GM12878 (cell line): ENCODE results near the gene SNRNP25. TPM values are rescaled to one million over a fixed set of nuclear protein-coding genes. Genes with fewer than 3 reads are reported as not detected.

Experiments used
- ATAC-seq: fragments of 200-7000 bp; cut with Tn5 transposase; 3 replicates; pipeline ENCODE4 v1.9.1; 2020; ENCODE audit warnings: mild to moderate bottlenecking, moderate library complexity
- BruUV-seq: library from RNA; stranded (reverse); fragments of 400-500 nt; replicated peaks from 2 replicates; lab custom pipeline; 2021; lab: Mats Ljungman, UMichigan
- CTCF ChIA-PET: fragments of 300-600 bp; sonication (Branson Sonifier 250); formaldehyde crosslinking; extraction: SDS; loops from one replicate; lab custom pipeline; 2021; ENCODE audit warnings: inconsistent platforms; lab: Yijun Ruan, JAX
- POLR2A ChIA-PET: fragments of 350-600 bp; formaldehyde crosslinking; extraction: SDS; loops from one replicate; lab custom pipeline; 2021; ENCODE audit warnings: inconsistent platforms; lab: Charles Lee
- RAD21 ChIA-PET: fragments of 300-600 bp; sonication (Branson Sonifier 250); formaldehyde crosslinking; loops from one replicate; lab custom pipeline; 2023; ENCODE audit warnings: antibody characterized with exemption; ENCODE audit not compliant: unreplicated experiment; lab: Charles Lee
- SMC1A ChIA-PET: fragments of 300-600 bp; sonication (Branson Sonifier 250); formaldehyde crosslinking; loops from one replicate; lab custom pipeline; 2023; ENCODE audit not compliant: unreplicated experiment, uncharacterized antibody; lab: Charles Lee
- DNase-seq: peaks from one replicate; pipeline ENCODE4 v3.0.0-alpha.2; 2011; ENCODE audit warnings: low read depth, low spot score
- FAIRE-seq: peaks from 3 replicates; lab custom pipeline; 2011; peaks lifted over from hg19 to GRCh38; lab: Jason Lieb, UNC
- H2AFZ ChIP-seq: 2 replicates; pipeline ENCODE4 v1.6.0; 2011; ENCODE audit warnings: low read depth, low read length, control low read depth; ENCODE audit not compliant: control insufficient read depth
- H3K27ac ChIP-seq: 2 replicates; pipeline ENCODE4 v1.5.1; 2011; ENCODE audit warnings: control low read depth; ENCODE audit not compliant: control insufficient read depth, insufficient read depth
- H3K27me3 ChIP-seq, 2 experiments: replicated peaks in 1 of 2; 2 replicates each; pipeline versions ENCODE4 v1.6.0 to v1.6.1; 2011; ENCODE audit warnings: low read length in 1 of 2; ENCODE audit not compliant: control insufficient read depth in 2 of 2, insufficient read depth in 2 of 2
- H3K36me3 ChIP-seq, 2 experiments: 2 replicates each; pipeline ENCODE4 v1.5.1; 2011; ENCODE audit warnings: low read length in 1 of 2; ENCODE audit not compliant: control insufficient read depth in 2 of 2, insufficient read depth in 2 of 2
- H3K4me1 ChIP-seq: 2 replicates; pipeline ENCODE4 v1.6.1; 2011; ENCODE audit warnings: mild to moderate bottlenecking, low read length, moderate library complexity, mixed read lengths; ENCODE audit not compliant: control insufficient read depth, insufficient read depth
- H3K4me2 ChIP-seq: 2 replicates; pipeline ENCODE4 v1.6.0; 2011; ENCODE audit warnings: control low read depth; ENCODE audit not compliant: control insufficient read depth, insufficient read depth
- H3K4me3 ChIP-seq: fragments of 200-600 bp; sonication (generic); 2 replicates; pipeline ENCODE4 v1.5.1; 2016
- H3K79me2 ChIP-seq: 2 replicates; pipeline ENCODE4 v1.6.0; 2011; ENCODE audit warnings: low read length; ENCODE audit not compliant: control insufficient read depth, insufficient read depth
- H3K9ac ChIP-seq: 2 replicates; pipeline ENCODE4 v1.8.0; 2011; ENCODE audit warnings: low read length, control low read depth, mixed read lengths; ENCODE audit not compliant: control insufficient read depth, insufficient read depth
- H3K9me3 ChIP-seq: replicated peaks from 3 replicates; pipeline ENCODE4 v1.5.1; 2011; ENCODE audit warnings: mild to moderate bottlenecking, low read length; ENCODE audit not compliant: control insufficient read depth, insufficient read depth
- H4K20me1 ChIP-seq: 2 replicates; pipeline ENCODE4 v1.6.0; 2011; ENCODE audit not compliant: control insufficient read depth, insufficient read depth
- ATF7 ChIP-seq: fragments of 450-650 bp; IDR thresholded peaks from 2 replicates; pipeline ENCODE4 v1.6.1; 2016; ENCODE audit warnings: low read depth, mild to moderate bottlenecking
- BMI1 ChIP-seq: fragments of 450-650 bp; IDR thresholded peaks from 2 replicates; pipeline ENCODE4 v1.6.1; 2016; ENCODE audit warnings: mild to moderate bottlenecking, moderate library complexity, borderline replicate concordance
- BRCA1 ChIP-seq: IDR thresholded peaks from 2 replicates; pipeline ENCODE4 v1.6.1; 2011; ENCODE audit warnings: low read depth, low read length, improper control_type of control experiment
- CREB1 ChIP-seq: IDR thresholded peaks from 2 replicates; pipeline ENCODE4 v1.6.1; 2012; ENCODE audit warnings: low read depth, mild to moderate bottlenecking, inconsistent platforms
- FOS ChIP-seq: IDR thresholded peaks from 3 replicates; pipeline ENCODE4 v1.6.1; 2011; ENCODE audit warnings: borderline replicate concordance; ENCODE audit not compliant: insufficient read length; ENCODE audit errors: extremely low read depth
- IKZF1 ChIP-seq: fragments of 450-650 bp; conservative IDR thresholded peaks from 2 replicates; pipeline ENCODE4 v1.6.1; 2017; ENCODE audit warnings: antibody characterized with exemption, mild to moderate bottlenecking
- MAX ChIP-seq: IDR thresholded peaks from 2 replicates; pipeline ENCODE4 v1.6.1; 2012; ENCODE audit warnings: low read depth, low read length, improper control_type of control experiment
- MEF2B ChIP-seq: fragments of 450-650 bp; IDR thresholded peaks from 2 replicates; pipeline ENCODE4 v1.6.1; 2018; ENCODE audit warnings: mild to moderate bottlenecking, moderate library complexity; ENCODE audit not compliant: partially characterized antibody, poor library complexity, severe bottlenecking
- NFYA ChIP-seq: IDR thresholded peaks from 2 replicates; pipeline ENCODE4 v1.6.1; 2011; ENCODE audit warnings: low read depth, mild to moderate bottlenecking, low read length, improper control_type of control experiment, borderline replicate concordance
- NR2C2 ChIP-seq: IDR thresholded peaks from 2 replicates; pipeline ENCODE4 v1.6.1; 2011; ENCODE audit warnings: borderline replicate concordance, low read depth; ENCODE audit not compliant: control insufficient read depth, insufficient read length
- RCOR1 ChIP-seq: conservative IDR thresholded peaks from 2 replicates; pipeline ENCODE4 v1.6.1; 2012; ENCODE audit warnings: low read depth, low read length, improper control_type of control experiment
- RELA ChIP-seq: fragments of 450-650 bp; IDR thresholded peaks from 2 replicates; pipeline ENCODE4 v1.8.0; 2014; ENCODE audit warnings: borderline replicate concordance; ENCODE audit not compliant: partially characterized antibody
- RELB ChIP-seq: fragments of 450-650 bp; IDR thresholded peaks from 2 replicates; pipeline ENCODE4 v1.6.1; 2017; ENCODE audit warnings: low read depth, mild to moderate bottlenecking, moderate library complexity
- SP1 ChIP-seq: IDR thresholded peaks from one replicate; pipeline ENCODE4 v1.6.1; 2011; ENCODE audit warnings: low read depth, low read length
- SPI1 ChIP-seq: IDR thresholded peaks from 2 replicates; pipeline ENCODE4 v1.6.1; 2011; ENCODE audit warnings: low read depth, mild to moderate bottlenecking, low read length, moderate library complexity, borderline replicate concordance; ENCODE audit not compliant: insufficient read depth
- ZNF592 ChIP-seq: fragments of 450-650 bp; IDR thresholded peaks from 2 replicates; pipeline ENCODE4 v1.6.1; 2017; ENCODE audit warnings: mild to moderate bottlenecking, moderate library complexity
- WGBS: methylation state at CpG from one replicate; pipeline ENCODE4 v1.1.6; 2016; ENCODE audit warnings: low lambda C conversion rate; ENCODE audit not compliant: insufficient replicate concordance, insufficient coverage; ENCODE audit errors: missing lambda C conversion rate; 5-methylcytosine and 5-hydroxymethylcytosine counted together
- in situ Hi-C: fragments of 300-500 bp; cut with MboI; formaldehyde crosslinking; loops from 9 replicates; pipeline ENCODE4 v1.14.3; 2018; ENCODE audit warnings: mixed read lengths
- intact Hi-C: fragments of 100-400 bp; cut with micrococcal nuclease; formaldehyde crosslinking; loops from one replicate; pipeline ENCODE4 v1.14.2; 2022; ENCODE audit not compliant: unreplicated experiment
- polyA plus RNA-seq, 11 experiments: library from polyadenylated mRNA; depleted of rRNA in 4 of 11; unstranded in 6 of 11; stranded (reverse) in 5 of 11; fragments of >200 nt; fragmentation: Nextera tagmentation in 4 of 11; fragmentation: Illumina TruSeq in 1 of 11; extraction: Ambion mirVana in 4 of 11; extraction: Trizol in 1 of 11; gene quantifications; 1 replicate in 1 of 11; 2 replicates in 10 of 11; pipeline versions ENCODE4 v1.2.1 to v1.2.3, GENCODE V29; 2011 to 2016; ENCODE audit warnings: inconsistent platforms in 2 of 11, missing spikeins in 2 of 11, low read depth in 1 of 11
- total RNA-seq, 4 experiments: library from RNA; depleted of rRNA in 3 of 4; stranded (reverse); fragments of >200 nt in 3 of 4; fragmentation: Illumina TruSeq in 1 of 4; extraction: Trizol in 1 of 4; gene quantifications; 2 replicates each; pipeline versions ENCODE4 v1.2.1 to v1.2.3, GENCODE V29; 2013 to 2021

The SNRNP25 gene
- total and polyA plus RNA-seq, 10 of the 15 experiments (the other 5 are each of a cell fraction or from before 2014, with no cell fraction given), result 40.9 to 138 (median 67.2) TPM

GRCh38 chr16:77807-78443 is 24.3 kb downstream of the SNRNP25 start, which contains the start of gene MPG:
Gene MPG, plus strand, starts transcription at chr16:78225. Its CDS starts 85 bp downstream, at chr16:78310.
- ATAC-seq (peak; percentile 84), FAIRE-seq (peak; percentile 62), DNase-seq (no peak)
- no peaks in the 10 kb centered on the region for H3K9me3 ChIP-seq
- no TSS peak for BruUV-seq
- SMC1A ChIA-PET, result interaction anchor here (1.2 to 3.0 kb wide), 3 partner anchors 12 to 39 kb away, joined by 3 to 16 read pairs (median 6); no protein-coding TSS in a partner anchor
- H3K4me3 ChIP-seq, result peak within 1 kb of the TSS; percentile 82
- H3K79me2 ChIP-seq, result peaks cover 10% of the 10 kb centered on the region
- peaks cover 0 to 2% of the 10 kb centered on the region in 2 experiments; a peak in 2 of 4 replicates for H3K36me3 ChIP-seq
- 1% methylated on average over 70 of the region's 83 CpGs for WGBS
- H3K27ac ChIP-seq, result peak within 1 kb of the TSS; percentile 85
- peaks cover 20% of the 10 kb centered on the region for H3K4me1 ChIP-seq
- H3K4me2 ChIP-seq, result peak within 1 kb of the TSS; percentile 71
- peak within 1 kb of the TSS; percentile 72 for H2AFZ ChIP-seq
- H3K27me3 ChIP-seq, result peaks cover 2 to 4% of the 10 kb centered on the region in 2 experiments; a peak in 3 of 4 replicates
- no peaks in the 10 kb centered on the region; the same call in 1 of the 2 replicates for H4K20me1 ChIP-seq
- RAD21 ChIA-PET, result interaction anchor here (1.4 to 1.9 kb wide), 3 partner anchors 12 to 24 kb away, joined by 3 to 7 read pairs (median 4); partner anchors contain the start of genes POLR3K and SNRNP25
- POLR2A ChIA-PET, result interaction anchor here (1.0 to 1.4 kb wide), 4 partner anchors 9 to 24 kb away, joined by 3 to 7 read pairs (median 4); partner anchors contain the start of genes POLR3K and SNRNP25
- CTCF ChIA-PET, result interaction anchor here (1.0 to 4.1 kb wide), 5 partner anchors 12 to 157 kb away, joined by 3 to 36 read pairs (median 5); no protein-coding TSS in a partner anchor
- in situ Hi-C loops, result no loop called here
- H3K9ac ChIP-seq, result peak within 1 kb of the TSS; percentile 98
- intact Hi-C loops, result no loop called here
- TF ChIP-seq RCOR1, result no peak
- TF ChIP-seq ZNF592, result no peak
- TF ChIP-seq IKZF1, result no peak; the same call in none of the 2 replicates
- no peak for TF ChIP-seq RELA
- TF ChIP-seq FOS, result no peak
- peak; percentile 14 for TF ChIP-seq SP1
- TF ChIP-seq BRCA1, result no peak
- TF ChIP-seq BMI1, result no peak
- TF ChIP-seq SPI1, result no peak
- no peak for TF ChIP-seq ATF7
- no peak; the same call in 1 of the 2 replicates for TF ChIP-seq RELB
- TF ChIP-seq MAX, result peak; percentile 58
- TF ChIP-seq MEF2B, result no peak
- no peak for TF ChIP-seq CREB1
- TF ChIP-seq NFYA, result no peak
- no peak for TF ChIP-seq NR2C2
